Stimulated activated CD8-positive, alpha-beta memory T cell treated with anti-CD3 and anti-CD28 coated beads, Interleukin-4, amount 100 ng/mL, for 48 hours (primary cell): ENCODE measurements around the gene DPP10.

Experiments
- DNase-seq: peaks from one replicate; pipeline ENCODE4 v3.0.0-alpha.2; 2020

DPP10 gene

DNA sequence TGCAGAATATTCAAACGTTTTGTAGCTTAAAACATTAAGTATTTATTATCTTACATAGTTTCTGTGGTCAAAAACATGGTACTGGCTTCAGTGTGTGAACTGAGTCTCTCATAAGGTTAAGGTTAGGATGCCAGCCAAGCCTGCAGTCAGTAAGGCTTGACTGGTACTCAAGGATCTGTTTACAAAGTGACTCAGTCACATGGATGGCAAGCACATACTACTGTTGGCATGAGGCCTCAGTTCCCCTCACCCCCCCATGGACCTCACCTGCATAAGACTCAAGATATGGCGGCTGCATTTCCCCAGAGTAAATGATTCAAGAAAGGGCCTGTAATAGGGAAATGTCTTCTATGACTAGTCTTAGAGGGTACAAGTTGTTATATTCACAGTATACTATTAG is 1167.5 kb downstream of the DPP10 start:
- no peak for DNase-seq

DNA sequence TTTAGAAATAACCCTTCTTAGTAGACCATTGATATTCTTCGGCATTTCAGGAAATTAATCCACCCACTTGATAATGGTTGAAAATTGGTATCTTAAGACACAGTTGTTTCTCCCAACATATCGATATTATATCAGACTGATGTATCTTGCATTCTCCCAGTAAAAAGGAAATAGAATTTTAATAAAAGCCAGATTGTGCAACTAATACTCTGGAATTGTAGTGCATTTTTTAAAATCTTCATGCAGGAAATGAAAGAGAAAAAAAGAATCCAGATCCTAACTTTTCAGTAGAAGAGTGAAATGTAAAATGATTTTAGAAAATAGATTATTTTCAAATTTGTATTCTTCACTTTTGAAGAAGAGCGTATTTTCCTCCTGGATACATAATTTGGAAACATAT is 1168.4 kb downstream of the DPP10 start:
- no peak for DNase-seq

DNA sequence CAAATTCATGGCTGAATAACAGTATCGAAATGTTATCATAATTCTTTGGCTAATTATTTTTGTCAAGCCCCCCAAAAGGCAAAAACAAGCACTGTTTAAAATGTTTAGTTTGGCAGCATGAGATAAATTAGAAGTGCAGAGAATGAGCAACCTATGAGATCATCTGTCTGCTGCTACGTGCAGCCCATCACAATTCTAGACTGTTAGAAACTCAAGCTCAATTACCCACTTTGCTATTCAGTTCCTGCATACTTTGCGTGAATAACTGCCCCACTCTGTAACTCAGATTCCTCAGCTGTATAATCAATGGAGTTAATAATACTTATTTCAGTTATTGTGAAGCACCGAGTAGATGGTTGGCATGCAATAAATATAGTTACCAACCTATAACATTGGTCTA is 1181.9 kb downstream of the DPP10 start:
- no peak for DNase-seq

DNA sequence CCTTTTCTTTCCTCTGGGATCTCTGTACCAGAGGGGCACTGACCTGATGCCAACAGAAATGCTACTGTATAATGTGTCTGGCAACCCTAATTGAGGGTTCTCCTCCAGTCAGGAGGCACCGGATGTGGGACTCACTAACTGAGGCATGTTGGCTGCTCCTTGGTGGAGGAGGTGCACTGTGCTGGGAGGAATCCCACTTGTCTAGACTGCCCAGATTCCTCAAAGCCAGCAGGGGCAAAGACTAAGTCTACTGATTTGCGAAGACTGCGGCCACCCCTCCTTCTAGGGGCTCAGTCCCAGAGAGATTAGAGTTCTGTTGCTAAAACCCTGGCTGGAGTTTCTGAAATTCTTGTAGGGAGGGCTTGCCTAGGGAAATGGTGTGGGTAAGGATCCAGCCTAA is 1192.1 kb downstream of the DPP10 start:
- no peak for DNase-seq

DNA sequence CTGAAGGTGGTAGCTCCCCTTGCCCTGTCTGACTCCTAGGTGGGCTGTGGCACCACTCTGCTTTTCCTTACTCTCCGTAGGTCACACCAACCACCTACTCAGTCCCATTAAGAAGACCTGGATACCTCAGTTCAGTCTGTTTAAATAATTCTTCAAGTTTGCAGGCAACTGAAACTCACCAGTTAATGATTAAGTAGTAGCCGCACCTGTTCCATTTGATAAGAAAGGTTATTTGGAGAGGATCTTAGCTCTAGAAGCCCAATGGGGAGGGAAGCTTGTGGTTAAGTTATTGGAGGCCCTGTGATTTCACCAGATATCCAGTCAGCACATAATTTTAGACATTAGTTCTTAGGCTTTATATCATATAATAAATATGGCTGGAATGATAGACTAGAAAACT is 1193.0 kb downstream of the DPP10 start:
- no peak for DNase-seq

DNA sequence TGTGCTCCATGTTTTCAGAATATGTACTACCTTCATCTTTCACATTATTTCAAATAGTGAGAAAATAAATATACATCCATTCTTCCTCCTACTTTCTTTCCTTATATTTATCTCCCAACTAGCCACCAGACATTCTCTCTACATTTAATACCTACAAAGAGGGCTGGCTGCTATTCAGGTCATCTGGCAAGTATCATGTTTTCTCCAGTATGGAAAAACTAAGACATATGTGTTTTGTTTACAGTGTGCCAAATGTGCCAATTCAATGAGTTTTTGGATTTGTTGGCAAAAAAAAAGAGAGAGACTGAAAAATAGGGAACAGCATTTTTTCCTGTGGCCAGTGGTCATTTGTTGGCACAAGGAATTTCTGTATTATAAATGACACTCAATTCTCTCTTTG is 1207.3 kb downstream of the DPP10 start:
- DNase-seq, result no peak

DNA sequence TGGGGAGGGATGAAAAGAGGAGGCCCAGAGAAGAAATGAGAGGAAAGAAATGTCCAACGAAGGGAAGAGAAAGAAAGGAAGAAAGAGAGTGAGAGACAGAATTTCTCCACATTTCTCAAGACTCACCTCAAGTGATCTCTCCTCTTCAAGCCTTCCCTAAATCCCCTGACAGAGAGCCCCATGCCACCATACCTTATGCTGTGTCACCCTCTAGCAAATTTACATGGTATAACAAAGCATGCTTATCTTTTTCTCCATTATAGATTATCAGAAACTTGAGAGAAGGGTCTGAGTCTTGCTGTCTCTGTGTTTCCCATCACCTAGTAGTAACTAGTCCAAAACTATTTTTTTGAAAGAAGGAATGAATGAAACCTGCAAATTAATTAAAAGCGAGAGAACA is 1208.4 kb downstream of the DPP10 start:
- DNase-seq, result no peak

DNA sequence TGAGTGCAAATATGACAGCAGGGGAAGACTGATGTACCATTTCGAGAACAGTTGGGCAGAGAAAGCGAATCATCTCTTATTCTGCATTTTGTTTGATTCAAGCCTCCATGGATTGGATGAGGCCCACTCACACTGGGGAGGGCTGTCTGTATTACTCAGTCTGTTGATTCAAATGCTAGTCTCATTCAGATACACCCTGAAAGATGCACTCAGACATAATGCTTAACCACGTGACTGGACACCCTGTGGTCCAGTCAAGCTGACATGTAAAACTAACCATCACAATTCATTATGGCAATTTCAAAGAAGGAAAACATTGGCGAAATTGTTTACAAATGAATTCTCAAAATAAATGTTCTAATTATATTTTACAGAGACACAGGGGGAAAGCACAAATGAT is 1210.2 kb downstream of the DPP10 start:
- DNase-seq, result no peak

DNA sequence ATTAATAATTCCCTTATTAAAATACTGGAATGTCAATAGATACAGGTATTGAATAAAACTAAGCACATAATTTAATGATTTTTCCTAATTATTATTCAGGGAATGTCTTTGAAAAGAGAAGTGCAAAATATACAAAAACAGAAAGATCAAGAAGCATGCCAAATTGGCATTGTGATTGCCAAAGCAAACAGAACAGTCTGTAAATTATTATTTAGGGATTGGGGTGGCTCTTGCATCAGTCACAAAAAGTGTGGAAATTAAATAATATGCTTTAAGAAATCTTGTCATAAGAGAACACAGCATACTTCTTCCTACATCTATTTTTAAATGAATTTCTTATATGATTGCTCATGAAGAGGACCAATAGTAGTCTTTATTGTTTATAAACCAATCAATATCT is 1211.9 kb downstream of the DPP10 start:
- DNase-seq, result no peak

DNA sequence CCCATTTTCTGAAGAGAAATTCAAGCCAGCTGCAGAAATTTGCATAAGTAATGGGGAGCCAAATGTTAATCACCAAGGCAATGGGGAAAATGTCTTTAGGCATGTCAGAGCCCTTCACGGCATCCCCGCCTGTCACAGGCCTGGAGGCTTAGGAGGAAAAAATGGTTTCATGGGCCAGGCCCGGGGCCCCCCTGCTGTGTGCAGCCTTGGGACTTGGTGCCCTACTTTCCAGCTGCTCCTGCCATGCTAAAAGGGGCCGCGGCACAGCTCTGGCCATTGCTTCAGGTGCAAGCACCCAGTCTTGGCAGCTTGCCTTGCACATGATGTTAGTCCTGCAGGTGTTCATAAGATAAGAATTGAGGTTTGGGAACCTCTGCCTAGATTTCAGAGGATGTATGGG is 1235.7 kb downstream of the DPP10 start:
- DNase-seq, result no peak

DNA sequence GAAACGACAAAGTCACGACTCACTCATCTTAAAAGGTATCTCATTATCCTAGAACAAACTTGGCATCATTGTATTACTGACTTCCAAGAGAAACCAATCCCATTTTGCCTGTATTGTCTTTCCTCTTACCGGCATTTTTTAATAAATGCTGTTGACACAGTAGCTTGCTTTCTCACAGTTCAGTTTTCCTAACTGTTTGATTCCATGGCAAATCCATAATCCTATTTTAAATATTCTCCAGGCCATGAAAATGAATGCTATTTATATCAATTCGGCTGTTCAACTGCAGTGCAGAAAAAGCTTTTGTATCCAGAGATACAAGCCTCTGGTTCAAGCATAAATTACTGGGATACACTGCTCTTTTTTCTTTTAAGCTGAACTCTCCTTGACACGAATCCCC is 1241.9 kb downstream of the DPP10 start:
- DNase-seq, result no peak

DNA sequence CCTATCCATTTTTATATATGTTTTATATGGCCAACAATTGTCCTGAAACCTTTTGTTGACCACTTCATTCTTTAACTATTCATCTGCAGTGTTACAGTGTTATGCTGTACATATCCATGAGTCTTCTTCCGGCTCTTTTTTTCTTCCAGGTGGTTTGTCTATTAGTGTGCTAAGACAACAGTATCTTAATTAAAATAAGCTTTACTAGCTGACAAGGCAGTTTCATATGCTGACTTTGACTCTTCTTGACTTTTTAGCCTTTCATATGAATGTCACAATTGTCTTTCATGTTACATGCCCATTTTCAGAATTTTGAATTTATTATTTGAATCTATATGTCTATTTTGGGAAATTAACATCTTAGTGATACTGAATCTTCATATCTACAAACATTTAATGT is 1249.0 kb downstream of the DPP10 start:
- DNase-seq, result no peak

DNA sequence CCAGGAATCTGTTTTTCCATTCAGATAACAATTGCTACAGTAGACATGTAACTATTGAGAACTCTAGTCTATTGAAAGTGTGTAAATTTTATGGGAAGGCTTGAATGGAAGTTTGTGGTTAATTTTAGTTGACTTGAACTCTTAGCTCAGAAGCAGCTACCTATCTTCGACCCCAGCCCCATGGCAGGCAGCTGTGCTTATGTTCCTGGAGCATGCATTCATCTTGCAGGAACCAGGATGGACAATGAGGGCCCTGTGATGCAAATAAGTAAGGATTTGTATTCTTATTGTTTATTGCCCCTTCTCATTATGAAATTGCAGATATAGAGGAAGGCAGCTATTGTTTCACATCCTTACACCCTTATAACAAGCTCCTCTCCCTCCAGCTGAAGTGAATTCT is 1252.2 kb downstream of the DPP10 start:
- no peak for DNase-seq

DNA sequence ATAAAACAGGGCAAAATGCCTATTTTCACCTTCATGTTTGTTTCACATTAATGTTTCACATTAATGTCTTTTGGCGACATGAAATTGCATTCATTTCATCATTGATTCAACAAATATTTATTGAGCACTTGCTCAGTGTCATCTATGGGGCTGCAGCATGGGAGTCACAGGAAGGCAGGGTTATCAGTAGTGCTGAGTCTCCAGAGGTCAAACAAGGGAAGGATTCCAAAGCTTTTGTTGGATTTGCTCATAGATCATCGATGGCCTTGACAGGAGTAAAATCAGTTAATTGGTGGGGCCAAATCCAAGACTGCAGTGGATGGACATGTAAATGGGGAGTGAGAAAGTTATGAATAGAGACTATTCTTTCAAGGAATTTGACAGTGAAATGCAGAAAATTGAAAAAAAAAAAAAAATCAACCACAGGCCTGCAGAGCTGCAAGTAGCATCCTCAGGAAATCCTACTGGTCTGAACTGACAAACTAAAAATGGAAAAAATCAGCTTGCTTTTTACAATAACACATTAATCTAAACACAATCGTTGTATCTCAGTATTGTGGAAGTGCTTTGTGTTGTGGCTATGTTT is 1290.8 kb downstream of the DPP10 start:
- DNase-seq, result no peak

DNA sequence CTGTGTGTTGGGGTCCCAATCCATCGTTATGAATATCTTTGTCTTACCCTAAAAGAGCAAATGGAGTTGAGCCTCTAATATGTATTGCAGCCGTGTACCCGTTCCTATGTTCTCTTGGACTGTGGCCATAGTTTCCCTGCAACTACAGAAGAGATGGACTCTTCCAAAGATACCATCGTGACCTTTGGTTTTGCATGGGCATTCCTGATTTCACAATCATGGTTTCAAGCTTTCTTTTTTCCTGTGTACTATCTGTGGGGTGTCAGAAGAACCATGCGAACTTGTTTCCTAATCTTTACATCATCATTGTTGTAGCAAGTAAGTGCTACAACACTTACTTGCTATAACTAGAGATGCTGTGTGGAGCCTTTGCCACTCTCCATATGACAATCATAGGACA is 1295.7 kb downstream of the DPP10 start:
- no peak for DNase-seq

DNA sequence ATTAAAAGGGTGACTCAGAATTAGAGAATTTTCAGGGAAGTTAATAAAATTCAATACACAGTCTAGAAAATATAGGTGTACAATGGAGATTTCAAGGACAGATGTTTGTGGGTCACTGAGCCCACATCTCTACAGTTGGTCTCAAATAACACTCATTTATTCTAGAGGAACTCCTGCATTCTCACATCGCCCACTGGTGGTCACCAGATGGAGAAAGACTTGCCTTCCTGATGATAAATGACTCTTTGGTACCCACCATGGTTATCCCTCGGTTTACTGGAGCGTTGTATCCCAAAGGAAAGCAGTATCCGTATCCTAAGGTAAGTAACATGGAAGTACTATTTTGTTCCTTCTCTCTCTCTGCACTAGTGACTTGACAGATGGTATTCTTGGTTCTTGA is 1297.1 kb downstream of the DPP10 start:
- no peak for DNase-seq

DNA sequence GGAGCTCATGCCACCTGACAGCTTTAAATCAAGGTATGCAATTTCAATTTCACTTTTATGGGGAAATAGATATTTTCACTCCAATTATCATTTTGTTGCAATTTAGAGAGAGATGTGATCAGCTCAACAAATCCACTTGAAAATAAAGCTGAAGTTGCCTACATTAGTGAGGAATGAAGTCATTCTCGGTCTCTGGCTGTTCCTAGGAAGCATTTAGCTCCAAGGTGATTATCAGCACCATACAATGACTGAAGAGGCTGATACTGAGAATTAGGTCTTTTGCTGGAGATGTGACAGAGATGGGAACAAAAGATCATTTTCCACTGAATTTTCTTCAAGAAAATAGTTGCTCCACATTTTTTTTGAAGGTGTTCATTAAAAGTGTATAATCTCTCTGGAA is 1303.7 kb downstream of the DPP10 start:
- no peak for DNase-seq

DNA sequence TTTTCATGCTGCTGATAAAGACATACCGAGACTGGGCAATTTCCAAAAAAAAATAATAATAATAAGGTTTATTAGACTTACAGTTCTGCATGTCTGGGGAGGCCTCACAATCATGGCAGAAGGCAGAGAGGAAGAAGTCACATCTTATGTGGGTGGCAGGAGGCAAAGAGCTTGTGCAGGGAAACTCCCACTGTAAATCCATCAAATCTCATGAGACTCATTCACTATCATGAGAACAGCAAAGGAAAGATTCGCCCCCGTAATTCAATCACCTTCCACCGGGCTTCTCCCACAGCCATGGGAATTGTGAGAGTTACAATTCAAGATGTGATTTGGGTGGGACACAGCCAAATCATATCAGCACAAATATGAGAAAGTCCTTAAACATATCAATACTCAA is 1314.8 kb downstream of the DPP10 start:
- DNase-seq, result no peak

DNA sequence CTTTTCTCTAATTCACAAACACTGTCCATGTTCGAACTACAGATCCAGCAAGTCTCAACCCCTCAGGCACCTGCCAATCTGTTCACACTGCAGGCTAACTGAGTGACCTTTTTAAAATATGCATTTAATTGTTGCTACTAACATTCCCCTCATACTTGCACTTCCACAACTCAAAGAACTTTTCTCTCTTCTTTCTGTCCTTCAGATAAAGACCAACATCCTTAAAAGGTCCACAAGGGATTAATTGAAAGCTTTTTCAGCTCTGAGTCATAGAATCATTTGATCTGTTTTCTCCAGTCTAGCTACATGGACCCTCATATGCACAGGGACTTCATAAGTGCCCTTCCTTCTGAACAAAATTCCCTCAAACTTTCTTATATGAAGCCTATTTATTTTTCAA is 1321.2 kb downstream of the DPP10 start:
- DNase-seq, result no peak

DNA sequence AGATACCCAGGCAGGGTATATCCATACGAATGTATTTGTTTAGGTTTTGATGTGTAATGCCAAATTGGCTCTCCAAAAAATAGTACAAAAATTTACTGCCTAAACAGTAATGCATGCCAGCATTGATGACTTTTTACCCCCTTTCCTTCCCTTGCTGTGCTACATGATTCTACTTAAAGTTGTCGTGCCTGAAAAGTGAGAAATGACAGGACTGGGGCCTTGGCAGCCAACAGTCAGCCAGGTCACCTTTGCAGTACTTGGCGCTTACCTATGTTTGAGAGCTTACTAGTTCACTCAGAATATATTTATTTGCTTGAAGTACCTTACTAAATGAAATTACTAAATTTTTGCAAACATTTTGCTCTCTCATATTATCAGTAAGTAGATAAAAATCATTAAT is 1329.1 kb downstream of the DPP10 start:
- DNase-seq, result no peak

DNA sequence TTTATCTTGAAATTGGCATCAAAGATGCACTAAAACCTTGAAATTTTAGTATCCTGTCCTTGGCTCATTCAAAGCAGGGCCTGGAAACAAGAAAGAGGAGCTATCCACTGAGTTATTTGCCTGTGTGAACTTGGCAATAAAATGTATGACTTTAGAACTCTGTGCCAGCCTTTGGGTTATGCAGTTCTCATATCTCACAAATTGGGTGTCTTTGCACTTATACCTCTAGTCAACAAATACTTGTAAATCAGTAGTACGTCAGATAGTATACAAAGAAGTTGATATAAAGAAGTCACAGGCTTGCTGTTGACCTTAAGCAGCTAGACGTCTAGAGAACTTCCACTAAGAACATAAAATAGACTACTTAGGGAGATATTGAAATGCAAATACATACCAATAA is 1331.9 kb downstream of the DPP10 start:
- DNase-seq, result no peak

DNA sequence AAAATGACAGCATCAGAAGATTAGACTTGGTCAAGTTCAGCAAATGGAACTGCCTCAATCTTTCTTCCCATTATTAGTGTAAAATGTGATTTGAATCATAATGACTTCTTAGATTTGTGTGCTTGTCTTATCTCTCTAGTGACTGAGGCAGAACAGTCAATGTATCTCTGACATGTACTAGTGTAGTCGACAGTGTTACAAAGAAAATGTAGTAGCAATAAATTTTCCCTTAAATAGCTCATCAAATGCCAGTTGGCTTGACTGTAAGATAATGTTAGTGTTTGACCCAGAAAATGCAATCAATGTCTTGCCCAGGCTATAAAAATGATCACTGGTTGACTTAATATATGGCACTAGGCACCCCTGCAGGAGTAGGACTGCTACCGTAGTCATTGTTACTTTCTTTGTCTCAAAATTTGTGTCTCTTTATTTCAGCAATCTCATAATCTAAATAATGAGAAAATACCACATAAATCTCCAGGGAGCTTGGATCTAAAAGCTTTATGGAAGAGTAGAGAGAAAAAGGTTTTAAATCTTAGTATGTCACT is 1336.7 kb downstream of the DPP10 start:
- no peak for DNase-seq

DNA sequence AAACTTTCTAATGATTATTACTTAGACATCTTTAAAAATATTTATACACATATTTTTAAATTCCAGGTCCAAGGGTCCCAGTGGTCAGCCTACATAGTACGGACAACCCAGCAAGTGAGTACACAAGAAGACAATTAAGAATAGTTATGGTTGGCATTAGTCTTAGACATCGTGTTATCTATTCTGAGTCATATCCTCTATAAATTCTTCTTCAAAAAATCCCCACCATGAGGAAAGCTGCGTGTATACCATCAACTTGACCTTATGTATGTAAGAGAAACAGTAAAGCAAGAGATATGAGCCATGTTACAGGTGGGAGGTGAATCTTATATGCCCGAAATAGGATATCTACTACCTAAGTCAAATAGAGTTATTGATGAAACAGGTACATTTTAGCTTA is 1339.8 kb downstream of the DPP10 start:
- no peak for DNase-seq

DNA sequence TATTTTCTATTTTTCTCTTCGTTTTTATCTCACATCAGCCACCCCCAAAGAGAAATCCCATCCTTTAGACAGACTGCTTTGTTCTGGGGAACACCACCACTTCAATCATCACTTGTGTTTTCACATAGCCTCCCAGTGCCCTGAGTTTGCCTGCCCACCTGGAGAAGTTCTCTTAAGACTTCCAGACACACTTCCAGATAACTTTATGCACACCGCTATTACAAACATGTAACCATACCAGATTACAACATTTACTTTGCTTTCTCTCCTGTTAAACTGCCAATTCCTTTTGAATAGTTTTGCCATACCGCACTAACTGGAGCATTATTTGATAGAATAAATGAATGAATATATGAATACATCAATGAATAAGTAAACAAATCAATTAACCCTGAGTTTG is 1353.6 kb downstream of the DPP10 start:
- no peak for DNase-seq

DNA sequence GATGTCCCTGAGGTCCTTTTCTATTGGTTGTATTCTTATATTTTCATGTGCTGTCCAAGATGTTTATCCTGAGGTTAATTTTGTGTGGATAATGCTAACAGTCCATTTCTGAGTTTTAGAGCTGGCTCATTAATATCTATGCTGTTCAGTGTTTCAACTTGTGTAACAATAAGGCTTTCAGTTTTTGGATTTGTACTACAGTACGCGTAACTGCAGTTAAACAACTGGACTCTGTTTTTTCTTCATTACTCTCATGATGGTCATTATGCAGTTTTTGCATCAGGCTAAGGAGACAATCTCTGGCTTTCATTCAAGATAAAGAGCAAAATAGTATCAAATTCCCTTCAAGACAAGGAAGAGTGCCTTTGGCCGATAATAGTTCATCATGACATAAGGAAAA is 1364.8 kb downstream of the DPP10 start:
- DNase-seq, result no peak

DNA sequence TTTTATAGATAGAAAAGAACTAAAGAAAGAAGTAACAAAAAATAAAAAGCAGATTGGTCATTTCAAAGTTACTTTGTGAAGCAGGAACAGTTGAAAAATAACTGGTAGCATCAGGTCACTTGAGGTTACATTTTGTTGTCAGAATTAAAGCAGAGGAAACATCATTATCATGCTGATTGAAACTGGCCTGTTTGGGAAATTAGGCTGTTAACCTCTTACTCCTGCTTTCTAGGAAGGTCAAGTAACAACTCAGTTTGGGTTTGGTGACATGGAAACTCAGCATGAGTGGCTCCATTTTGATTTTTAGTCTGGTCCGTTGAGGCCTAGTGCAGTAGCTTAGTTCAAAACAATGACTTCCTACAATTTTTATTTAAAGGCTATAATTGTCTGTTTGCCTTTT is 1383.5 kb downstream of the DPP10 start:
- no peak for DNase-seq
